ENCODE results near the gene TBC1D9.

The TBC1D9 gene

GRCh38 chr4:140681201-140681600 lies 75.0 kb downstream of the TBC1D9 start:
- no peaks in the 10 kb centered on the region for H4K20me1 ChIP-seq (ENCODE audit: insufficient read depth, low read length)
- H2AFZ ChIP-seq (ENCODE audit: low read length): no peak overlapping the region
- H3K79me2 ChIP-seq (ENCODE audit: low read length): no peaks in the 10 kb centered on the region
- H3K36me3 ChIP-seq (replicated peaks; ENCODE audit: insufficient read depth, low read length): no peaks in the 10 kb centered on the region; the same call in 1 of the 2 replicates
- no peak for TF ChIP-seq EZH2phosphoT487 (IDR thresholded peaks at IDR 0.05; ENCODE audit: low read length)
- TF ChIP-seq EZH2 (optimal IDR thresholded peaks at IDR 0.05; ENCODE audit: low read depth, low read length): no peak
- TF ChIP-seq, protein P1, sequence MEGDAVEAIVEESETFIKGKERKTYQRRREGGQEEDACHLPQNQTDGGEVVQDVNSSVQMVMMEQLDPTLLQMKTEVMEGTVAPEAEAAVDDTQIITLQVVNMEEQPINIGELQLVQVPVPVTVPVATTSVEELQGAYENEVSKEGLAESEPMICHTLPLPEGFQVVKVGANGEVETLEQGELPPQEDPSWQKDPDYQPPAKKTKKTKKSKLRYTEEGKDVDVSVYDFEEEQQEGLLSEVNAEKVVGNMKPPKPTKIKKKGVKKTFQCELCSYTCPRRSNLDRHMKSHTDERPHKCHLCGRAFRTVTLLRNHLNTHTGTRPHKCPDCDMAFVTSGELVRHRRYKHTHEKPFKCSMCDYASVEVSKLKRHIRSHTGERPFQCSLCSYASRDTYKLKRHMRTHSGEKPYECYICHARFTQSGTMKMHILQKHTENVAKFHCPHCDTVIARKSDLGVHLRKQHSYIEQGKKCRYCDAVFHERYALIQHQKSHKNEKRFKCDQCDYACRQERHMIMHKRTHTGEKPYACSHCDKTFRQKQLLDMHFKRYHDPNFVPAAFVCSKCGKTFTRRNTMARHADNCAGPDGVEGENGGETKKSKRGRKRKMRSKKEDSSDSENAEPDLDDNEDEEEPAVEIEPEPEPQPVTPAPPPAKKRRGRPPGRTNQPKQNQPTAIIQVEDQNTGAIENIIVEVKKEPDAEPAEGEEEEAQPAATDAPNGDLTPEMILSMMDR (IDR thresholded peaks at IDR 0.05; ENCODE audit: low read length): no peak
- H3K9me2 ChIP-seq (replicated peaks; ENCODE audit: insufficient read depth, low read length): no peaks in the 10 kb centered on the region
- no peak overlapping the region for H3K4me2 ChIP-seq (ENCODE audit: low read depth, low read length)
- H3K9me3 ChIP-seq (replicated peaks; ENCODE audit: insufficient read depth, low read length): no peaks in the 10 kb centered on the region
- no peaks in the 10 kb centered on the region for H3K27me3 ChIP-seq (replicated peaks; ENCODE audit: insufficient read depth, low read length)
- no peaks in the 10 kb centered on the region for H3K4me1 ChIP-seq (ENCODE audit: low read length)
- H3K4me3 ChIP-seq (ENCODE audit: low read length): no peak overlapping the region
- no peaks in the 10 kb centered on the region for H3F3A ChIP-seq (ENCODE audit: insufficient read depth, low read length)
- DNase-seq: no peak
- H3K27ac ChIP-seq (ENCODE audit: low read length): no peak overlapping the region
- H3K9ac ChIP-seq (ENCODE audit: low read length): no peak overlapping the region

DNA sequence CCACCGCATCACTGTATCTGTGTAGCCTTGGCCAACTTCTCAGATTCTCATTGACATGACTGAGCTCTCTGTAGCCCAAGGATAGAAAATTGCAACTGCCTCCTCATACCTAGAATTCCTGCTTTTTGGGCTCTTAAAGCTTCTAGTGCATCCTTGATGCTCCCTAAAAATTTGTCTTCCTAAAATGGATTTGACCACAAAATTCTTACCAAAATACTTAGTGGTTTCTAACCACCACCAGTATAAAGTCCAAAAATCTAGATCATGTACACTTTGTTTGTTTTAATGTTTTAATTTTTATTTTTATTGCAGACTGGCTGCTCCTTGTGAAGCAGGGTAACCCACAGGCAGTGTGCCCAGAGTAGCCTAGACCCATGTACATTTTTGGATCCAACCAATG lies 75.5 kb downstream of the TBC1D9 start:
- H3K27me3 ChIP-seq (replicated peaks; ENCODE audit: insufficient read depth, low read length): no peaks in the 10 kb centered on the region
- TF ChIP-seq EZH2phosphoT487 (IDR thresholded peaks at IDR 0.05; ENCODE audit: low read length): no peak
- TF ChIP-seq EZH2 (optimal IDR thresholded peaks at IDR 0.05; ENCODE audit: low read depth, low read length): no peak
- TF ChIP-seq, protein P1 (IDR thresholded peaks at IDR 0.05; ENCODE audit: low read length): no peak
- no peaks in the 10 kb centered on the region for H3K4me1 ChIP-seq (ENCODE audit: low read length)
- no peak overlapping the region for H3K4me2 ChIP-seq (ENCODE audit: low read depth, low read length)
- H3K4me3 ChIP-seq (ENCODE audit: low read length): no peak overlapping the region
- no peaks in the 10 kb centered on the region for H3K79me2 ChIP-seq (ENCODE audit: low read length)
- no peaks in the 10 kb centered on the region for H3F3A ChIP-seq (ENCODE audit: insufficient read depth, low read length)
- no peak overlapping the region for H3K9ac ChIP-seq (ENCODE audit: low read length)
- H3K27ac ChIP-seq (ENCODE audit: low read length): no peak overlapping the region
- DNase-seq: no peak
- no peaks in the 10 kb centered on the region for H3K9me3 ChIP-seq (replicated peaks; ENCODE audit: insufficient read depth, low read length)
- no peaks in the 10 kb centered on the region for H4K20me1 ChIP-seq (ENCODE audit: insufficient read depth, low read length)
- H2AFZ ChIP-seq (ENCODE audit: low read length): no peak overlapping the region
- H3K36me3 ChIP-seq (replicated peaks; ENCODE audit: insufficient read depth, low read length): no peaks in the 10 kb centered on the region; the same call in 1 of the 2 replicates
- no peaks in the 10 kb centered on the region for H3K9me2 ChIP-seq (replicated peaks; ENCODE audit: insufficient read depth, low read length)

GRCh38 chr4:140679576-140679975 lies 76.6 kb downstream of the TBC1D9 start:
- no peak overlapping the region for H3K4me2 ChIP-seq (ENCODE audit: low read depth, low read length)
- H3K36me3 ChIP-seq (replicated peaks; ENCODE audit: insufficient read depth, low read length): no peaks in the 10 kb centered on the region
- no peak overlapping the region for H3K27ac ChIP-seq (ENCODE audit: low read length)
- no peaks in the 10 kb centered on the region for H3K9me3 ChIP-seq (replicated peaks; ENCODE audit: insufficient read depth, low read length)
- H3K4me1 ChIP-seq (ENCODE audit: low read length): no peaks in the 10 kb centered on the region
- no peaks in the 10 kb centered on the region for H3F3A ChIP-seq (ENCODE audit: insufficient read depth, low read length)
- no peaks in the 10 kb centered on the region for H3K9me2 ChIP-seq (replicated peaks; ENCODE audit: insufficient read depth, low read length)
- no peak for DNase-seq
- no peaks in the 10 kb centered on the region for H3K27me3 ChIP-seq (replicated peaks; ENCODE audit: insufficient read depth, low read length)
- no peaks in the 10 kb centered on the region for H4K20me1 ChIP-seq (ENCODE audit: insufficient read depth, low read length)
- H3K4me3 ChIP-seq (ENCODE audit: low read length): no peak overlapping the region
- no peaks in the 10 kb centered on the region for H3K79me2 ChIP-seq (ENCODE audit: low read length)
- TF ChIP-seq EZH2 (optimal IDR thresholded peaks at IDR 0.05; ENCODE audit: low read depth, low read length): no peak
- no peak for TF ChIP-seq EZH2phosphoT487 (IDR thresholded peaks at IDR 0.05; ENCODE audit: low read length)
- TF ChIP-seq, protein P1 (IDR thresholded peaks at IDR 0.05; ENCODE audit: low read length): no peak
- H3K9ac ChIP-seq (ENCODE audit: low read length): no peak overlapping the region
- no peak overlapping the region for H2AFZ ChIP-seq (ENCODE audit: low read length)

Data from MM.1S (cell line).